Astrocyte (in vitro differentiated cells and primary cell): ENCODE measurements around the gene STMN1.

ENCODE experiments used
- EZH2 ChIP-seq: IDR thresholded peaks from 2 replicates; pipeline ENCODE4 v1.6.1; 2012; ENCODE audit warnings: mild to moderate bottlenecking, low read length, inconsistent platforms; ENCODE audit not compliant: insufficient read depth
- TF ChIP-seq, protein P1 (sequence below): IDR thresholded peaks from 2 replicates; pipeline ENCODE4 v1.5.1; 2011; ENCODE audit warnings: low read depth, mild to moderate bottlenecking, inconsistent platforms, low read length, moderate library complexity; ENCODE audit not compliant: insufficient read depth

DNA sequence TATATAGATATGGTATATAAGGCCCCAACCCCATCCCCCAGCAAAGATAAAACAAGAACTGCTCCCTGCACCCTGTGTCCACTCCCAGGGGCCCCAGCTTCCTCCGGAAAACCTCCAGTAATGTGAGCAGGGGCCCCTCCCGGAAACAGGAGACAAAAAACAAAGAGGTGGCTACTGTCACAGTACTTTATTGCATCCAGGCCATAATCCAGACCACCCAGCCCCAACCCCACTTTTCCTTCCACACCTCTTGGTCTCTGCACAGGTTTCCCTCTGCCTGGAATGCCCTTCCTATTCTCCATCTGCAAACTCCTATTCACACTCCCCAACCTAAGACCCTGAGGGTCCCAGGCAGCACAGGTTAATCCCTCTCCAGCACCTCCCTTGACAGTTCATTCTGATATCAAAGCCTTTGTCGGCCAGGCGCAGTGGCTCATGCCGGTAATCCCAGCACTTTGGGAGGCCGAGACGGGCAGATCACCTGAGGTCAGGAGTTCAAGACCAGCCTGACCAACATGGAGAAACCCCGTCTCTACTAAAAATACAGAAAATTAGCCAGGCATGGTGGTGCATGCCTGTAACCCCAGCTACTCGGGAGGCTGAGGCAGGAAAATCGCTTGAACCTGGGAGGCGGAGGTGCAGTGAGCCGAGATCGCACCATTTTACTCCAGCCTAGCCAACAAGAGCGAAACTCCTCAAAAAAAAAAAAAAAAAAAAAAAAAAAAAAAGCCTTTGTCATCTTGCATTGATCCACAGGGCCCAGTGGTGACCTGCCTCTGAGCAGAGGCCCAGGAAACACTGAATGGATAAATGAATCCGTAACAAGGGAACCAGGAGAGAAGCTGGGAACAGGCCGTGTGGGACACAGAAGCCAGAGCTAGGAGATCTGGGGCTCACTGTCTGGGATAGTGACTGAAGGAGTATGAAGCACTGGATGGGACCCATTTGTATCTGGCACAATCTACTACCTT lies 44.6 kb downstream of the STMN1 start:
- TF ChIP-seq, protein P1, sequence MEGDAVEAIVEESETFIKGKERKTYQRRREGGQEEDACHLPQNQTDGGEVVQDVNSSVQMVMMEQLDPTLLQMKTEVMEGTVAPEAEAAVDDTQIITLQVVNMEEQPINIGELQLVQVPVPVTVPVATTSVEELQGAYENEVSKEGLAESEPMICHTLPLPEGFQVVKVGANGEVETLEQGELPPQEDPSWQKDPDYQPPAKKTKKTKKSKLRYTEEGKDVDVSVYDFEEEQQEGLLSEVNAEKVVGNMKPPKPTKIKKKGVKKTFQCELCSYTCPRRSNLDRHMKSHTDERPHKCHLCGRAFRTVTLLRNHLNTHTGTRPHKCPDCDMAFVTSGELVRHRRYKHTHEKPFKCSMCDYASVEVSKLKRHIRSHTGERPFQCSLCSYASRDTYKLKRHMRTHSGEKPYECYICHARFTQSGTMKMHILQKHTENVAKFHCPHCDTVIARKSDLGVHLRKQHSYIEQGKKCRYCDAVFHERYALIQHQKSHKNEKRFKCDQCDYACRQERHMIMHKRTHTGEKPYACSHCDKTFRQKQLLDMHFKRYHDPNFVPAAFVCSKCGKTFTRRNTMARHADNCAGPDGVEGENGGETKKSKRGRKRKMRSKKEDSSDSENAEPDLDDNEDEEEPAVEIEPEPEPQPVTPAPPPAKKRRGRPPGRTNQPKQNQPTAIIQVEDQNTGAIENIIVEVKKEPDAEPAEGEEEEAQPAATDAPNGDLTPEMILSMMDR, result no peak
- no peak for TF ChIP-seq EZH2
